H1 (cell line): ENCODE measurements around the gene AQP4. TPM values are rescaled to one million over a fixed set of nuclear protein-coding genes. Genes with fewer than 3 reads are reported as not detected.
A peak's percentile ranks its signal among the peaks of the same experiment; 100 is the strongest.

Experiments used
- CTCF ChIA-PET: fragments of 300-600 bp; sonication (Branson Sonifier 250); formaldehyde crosslinking; loops from one replicate; lab custom pipeline; 2021; ENCODE audit not compliant: partially characterized antibody; lab: Charles Lee
- POLR2A ChIA-PET: fragments of 300-600 bp; sonication (Branson Sonifier 250); formaldehyde crosslinking; loops from one replicate; lab custom pipeline; 2021; ENCODE audit warnings: inconsistent platforms; ENCODE audit not compliant: partially characterized antibody; lab: Charles Lee
- DNase-seq, 2 experiments: peaks; one replicate each; pipeline versions ENCODE4 v3.0.0 to v3.0.0-alpha.2; 2010 to 2022; ENCODE audit warnings: low spot score in 2 of 2, low read depth in 1 of 2, mixed read lengths in 1 of 2
- FAIRE-seq: peaks from 2 replicates; lab custom pipeline; 2011; peaks lifted over from hg19 to GRCh38; lab: Jason Lieb, UNC
- H2AFZ ChIP-seq: 2 replicates; pipeline ENCODE4 v1.8.1; 2012; ENCODE audit warnings: low read length, inconsistent platforms
- H2AK5ac ChIP-seq: 2 replicates; pipeline ENCODE4 v1.6.1; 2013; ENCODE audit warnings: low read depth, low read length
- H2BK120ac ChIP-seq: replicated peaks from 2 replicates; pipeline ENCODE3; 2013; ENCODE audit warnings: low read depth, low read length, inconsistent platforms
- H2BK12ac ChIP-seq: 2 replicates; pipeline ENCODE4 v1.6.1; 2013; ENCODE audit warnings: low read depth, low read length
- H2BK15ac ChIP-seq: 2 replicates; pipeline ENCODE4 v1.6.1; 2013; ENCODE audit warnings: low read length
- H2BK20ac ChIP-seq: 2 replicates; pipeline ENCODE4 v1.6.1; 2013; ENCODE audit warnings: low read length
- H2BK5ac ChIP-seq: 2 replicates; pipeline ENCODE4 v1.6.1; 2013; ENCODE audit warnings: low read depth, low read length
- H3K14ac ChIP-seq: 2 replicates; pipeline ENCODE4 v1.6.1; 2013; ENCODE audit warnings: inconsistent platforms; ENCODE audit not compliant: insufficient read length
- H3K18ac ChIP-seq: 2 replicates; pipeline ENCODE4 v1.6.1; 2013; ENCODE audit warnings: low read length; ENCODE audit errors: extremely low read depth
- H3K23ac ChIP-seq: 2 replicates; pipeline ENCODE4 v1.6.1; 2013; ENCODE audit warnings: inconsistent platforms; ENCODE audit not compliant: insufficient read length
- H3K23me2 ChIP-seq: 2 replicates; pipeline ENCODE4 v1.6.1; 2013; ENCODE audit warnings: low read depth, low read length
- H3K27ac ChIP-seq: 2 replicates; pipeline ENCODE4 v1.6.1; 2011; ENCODE audit warnings: low read depth, low read length, inconsistent platforms
- H3K27me3 ChIP-seq, 4 experiments: replicated peaks in 1 of 4; 1 replicate in 1 of 4; 2 replicates in 3 of 4; pipeline versions ENCODE4 v1.6.1 to v1.8.1; 2011 to 2013; ENCODE audit warnings: low read length in 3 of 4, mild to moderate bottlenecking in 3 of 4, inconsistent platforms in 2 of 4, mixed read lengths in 2 of 4, moderate library complexity in 1 of 4; ENCODE audit not compliant: control insufficient read depth in 3 of 4, insufficient read depth in 3 of 4; ENCODE audit errors: extremely low read depth in 1 of 4
- H3K36me3 ChIP-seq, 4 experiments: 2 replicates each; pipeline versions ENCODE4 v1.6.1 to v1.8.1; 2011 to 2013; ENCODE audit warnings: mild to moderate bottlenecking in 4 of 4, low read length in 3 of 4, moderate library complexity in 2 of 4, control low read depth in 1 of 4, inconsistent platforms in 1 of 4; ENCODE audit not compliant: insufficient read depth in 4 of 4, control insufficient read depth in 2 of 4
- H3K4ac ChIP-seq: replicated peaks from 2 replicates; pipeline ENCODE3; 2013; ENCODE audit warnings: low read length, low read depth, mixed read lengths, inconsistent platforms; ENCODE audit not compliant: insufficient read length
- H3K4me1 ChIP-seq, 4 experiments: replicated peaks in 1 of 4; 1 replicate in 1 of 4; 2 replicates in 3 of 4; pipeline versions ENCODE4 v1.6.1 to v1.8.1; 2011 to 2013; ENCODE audit warnings: low read length in 3 of 4, inconsistent platforms in 2 of 4, mixed read lengths in 1 of 4; ENCODE audit not compliant: insufficient read depth in 4 of 4, control insufficient read depth in 3 of 4
- H3K4me2 ChIP-seq, 2 experiments: 2 replicates each; pipeline versions ENCODE4 v1.6.1 to v1.8.1; 2011 to 2013; ENCODE audit warnings: low read depth in 2 of 2, low read length in 2 of 2, control low read depth in 1 of 2, inconsistent platforms in 1 of 2, mild to moderate bottlenecking in 1 of 2; ENCODE audit not compliant: insufficient read depth in 1 of 2
- H3K4me3 ChIP-seq, 4 experiments: fragments of 200-600, 300-600 bp in 1 of 4; sonication (generic), shearing (Covaris generic), sonication (Bioruptor Twin) in 1 of 4; 2 replicates each; pipeline versions ENCODE4 v1.5.1 to v1.8.1; 2011 to 2016; ENCODE audit warnings: low read length in 4 of 4, low read depth in 3 of 4, control low read depth in 2 of 4, inconsistent platforms in 2 of 4, mild to moderate bottlenecking in 2 of 4, mixed read lengths in 1 of 4, moderate library complexity in 1 of 4; ENCODE audit not compliant: insufficient read depth in 2 of 4; ENCODE audit errors: extremely low read depth in 1 of 4
- H3K56ac ChIP-seq: replicated peaks from 2 replicates; pipeline ENCODE3; 2013; ENCODE audit warnings: low read depth, mild to moderate bottlenecking, mixed read lengths, low read length, inconsistent platforms; ENCODE audit not compliant: insufficient read length
- H3K79me1 ChIP-seq: 2 replicates; pipeline ENCODE4 v1.6.1; 2013; ENCODE audit warnings: low read depth, low read length, control low read depth
- H3K79me2 ChIP-seq, 2 experiments: 2 replicates each; pipeline versions ENCODE4 v1.6.1 to v1.8.1; 2012 to 2013; ENCODE audit warnings: low read length in 2 of 2, mild to moderate bottlenecking in 2 of 2, inconsistent platforms in 1 of 2; ENCODE audit not compliant: insufficient read depth in 2 of 2, control insufficient read depth in 1 of 2
- H3K9ac ChIP-seq, 4 experiments: replicated peaks in 1 of 4; 1 replicate in 1 of 4; 2 replicates in 3 of 4; pipeline versions ENCODE4 v1.6.1 to v1.8.1; 2011 to 2013; ENCODE audit warnings: low read depth in 3 of 4, low read length in 3 of 4, control low read depth in 2 of 4, mild to moderate bottlenecking in 2 of 4, moderate library complexity in 2 of 4, inconsistent platforms in 1 of 4; ENCODE audit errors: extremely low read depth in 1 of 4
- H3K9me3 ChIP-seq, 2 experiments: 2 replicates each; pipeline versions ENCODE4 v1.6.1 to v1.8.1; 2012 to 2013; ENCODE audit warnings: mild to moderate bottlenecking in 2 of 2, moderate library complexity in 2 of 2, control low read depth in 1 of 2, inconsistent platforms in 1 of 2, low read depth in 1 of 2, low read length in 1 of 2, mixed read lengths in 1 of 2; ENCODE audit not compliant: insufficient read depth in 2 of 2
- H4K20me1 ChIP-seq, 2 experiments: replicated peaks in 1 of 2; 2 replicates each; pipeline versions ENCODE3 to v1.8.1; 2011 to 2013; ENCODE audit warnings: inconsistent platforms in 2 of 2, low read length in 2 of 2, mild to moderate bottlenecking in 1 of 2; ENCODE audit not compliant: insufficient read depth in 2 of 2, control insufficient read depth in 1 of 2
- H4K5ac ChIP-seq: 2 replicates; pipeline ENCODE4 v1.6.1; 2013; ENCODE audit warnings: low read length, low read depth, mixed read lengths, inconsistent platforms; ENCODE audit not compliant: insufficient read length
- H4K8ac ChIP-seq: 2 replicates; pipeline ENCODE4 v1.8.0; 2013; ENCODE audit warnings: mild to moderate bottlenecking, moderate library complexity, low read length, inconsistent platforms; ENCODE audit not compliant: insufficient read depth; ENCODE audit errors: extremely low read depth
- H4K91ac ChIP-seq: replicated peaks from 2 replicates; pipeline ENCODE3; 2013; ENCODE audit warnings: low read length, mixed read lengths, inconsistent platforms; ENCODE audit not compliant: insufficient read length
- CHD1 ChIP-seq: IDR thresholded peaks from 2 replicates; pipeline ENCODE4 v1.6.1; 2012; ENCODE audit warnings: low read depth, low read length, improper control_type of control experiment
- CREB1 ChIP-seq: IDR thresholded peaks from 2 replicates; pipeline ENCODE4 v1.6.1; 2012; ENCODE audit warnings: inconsistent platforms
- EGR1 ChIP-seq: IDR thresholded peaks from 2 replicates; pipeline ENCODE4 v1.6.1; 2011; ENCODE audit warnings: low read depth, low read length, borderline replicate concordance
- EP300 ChIP-seq, 2 experiments: IDR thresholded peaks; 1 replicate in 1 of 2; 2 replicates in 1 of 2; pipeline ENCODE4 v1.6.1; 2011 to 2012; ENCODE audit warnings: low read depth in 2 of 2, low read length in 2 of 2, mild to moderate bottlenecking in 2 of 2, borderline replicate concordance in 1 of 2, inconsistent platforms in 1 of 2, moderate library complexity in 1 of 2
- GTF2F1 ChIP-seq: IDR thresholded peaks from 2 replicates; pipeline ENCODE4 v1.6.1; 2012; ENCODE audit warnings: low read depth, low read length, improper control_type of control experiment, borderline replicate concordance
- JUN ChIP-seq: IDR thresholded peaks from 2 replicates; pipeline ENCODE4 v1.6.1; 2011; ENCODE audit warnings: low read depth, mild to moderate bottlenecking, improper control_type of control experiment, low read length
- RFX5 ChIP-seq: IDR thresholded peaks from 2 replicates; pipeline ENCODE4 v1.6.1; 2011; ENCODE audit warnings: low read depth, low read length, improper control_type of control experiment, borderline replicate concordance
- SIX5 ChIP-seq: IDR thresholded peaks from 2 replicates; pipeline ENCODE4 v1.6.1; 2011; ENCODE audit warnings: mild to moderate bottlenecking, low read depth, low read length
- SP1 ChIP-seq: IDR thresholded peaks from 2 replicates; pipeline ENCODE4 v1.6.1; 2011; ENCODE audit warnings: low read depth, low read length
- SRF ChIP-seq: IDR thresholded peaks from 2 replicates; pipeline ENCODE4 v1.6.1; 2011; ENCODE audit warnings: mild to moderate bottlenecking, low read depth, low read length, moderate library complexity
- WGBS, 2 experiments: shearing (Covaris generic) in 1 of 2; methylation state at CpG; one replicate each; pipeline versions ENCODE4 v1.1.6 to v1.1.7; 2013 to 2015; ENCODE audit warnings: low lambda C conversion rate in 2 of 2, mixed read lengths in 2 of 2, inconsistent platforms in 1 of 2, low coverage in 1 of 2, missing lambda C conversion rate in 1 of 2; ENCODE audit not compliant: insufficient replicate concordance in 2 of 2, insufficient coverage in 1 of 2, insufficient read length in 1 of 2; ENCODE audit errors: extremely low coverage in 1 of 2, missing lambda C conversion rate in 1 of 2; 5-methylcytosine and 5-hydroxymethylcytosine counted together
- polyA plus RNA-seq, 7 experiments: library from polyadenylated mRNA; depleted of rRNA in 3 of 7; stranded (reverse) in 5 of 7; unstranded in 2 of 7; fragments of >200 nt in 5 of 7; fragments of 200-250 nt in 2 of 7; gene quantifications; 1 replicate in 5 of 7; 2 replicates in 1 of 7; 4 replicates in 1 of 7; pipeline versions ENCODE4 v1.2.1 to v1.2.3, GENCODE V29; 2011 to 2013; ENCODE audit warnings: missing spikeins in 2 of 7, mixed read lengths in 2 of 7
- total RNA-seq: library from RNA; stranded (reverse); fragmentation: NEBNext Ultra II Directional; extraction: Animal tissue kit (Norgen Biotek cat#: 25700); gene quantifications from 2 replicates; pipeline ENCODE4 v1.2.1, GENCODE V29; 2021

The AQP4 gene
- total and polyA plus RNA-seq, 2 of the 8 experiments (the other 6 are each of a cell fraction or from before 2014, with no cell fraction given) = 2.2 to 2.8 TPM

- Histone ChIP-seq H3K23ac (no peak overlapping the region), H2BK5ac (no peak overlapping the region), H3K56ac (no peak overlapping the region), H4K8ac (peak overlapping the region; percentile 44; the same call in 1 of the 2 replicates), H2AK5ac (no peak overlapping the region), H3K79me2 (no peaks in the 10 kb centered on the region), H3K18ac (no peak overlapping the region), H2BK20ac (no peak overlapping the region), H4K5ac (no peak overlapping the region), H3K4me1 (no peaks in the 10 kb centered on the region), H3K79me1 (no peaks in the 10 kb centered on the region), H2AFZ (no peak overlapping the region), H4K20me1 (no peaks in the 10 kb centered on the region), H3K9ac (no peak overlapping the region), H2BK120ac (no peak overlapping the region), H3K9me3 (no peaks in the 10 kb centered on the region), H3K4ac (no peak overlapping the region), H2BK15ac (no peak overlapping the region), H3K23me2 (no peaks in the 10 kb centered on the region), H4K91ac (no peak overlapping the region), H3K27ac (no peak overlapping the region), H3K4me3 (no peak overlapping the region), H3K4me2 (no peak overlapping the region), H3K36me3 (no peaks in the 10 kb centered on the region), H3K14ac (no peak overlapping the region), H3K27me3 (no peaks in the 10 kb centered on the region), H2BK12ac (no peak overlapping the region)
- ChIA-PET POLR2A (no interaction called here), CTCF (interaction anchor here (1.0 to 1.1 kb wide), 2 partner anchors 9 to 15 kb away, joined by 3 read pairs; no protein-coding TSS in a partner anchor)
- no peak for FAIRE-seq
- no peak for DNase-seq
- WGBS, 2 experiments = 91% methylated on average over 11 of the region's 11 CpGs; no CpG with 5 or more reads in 1 of the 2 experiments
- TF ChIP-seq CREB1 = no peak
- no peak for TF ChIP-seq SIX5
- TF ChIP-seq RFX5 = no peak
- no peak for TF ChIP-seq CHD1
- TF ChIP-seq SP1 = no peak
- no peak for TF ChIP-seq SRF
- TF ChIP-seq EP300 (IDR thresholded peaks at IDR 0.05; ENCODE audit: borderline replicate concordance in 1 of 2, low read depth in 2 of 2, low read length in 2 of 2) = no peak
- no peak for TF ChIP-seq GTF2F1
- TF ChIP-seq JUN = no peak
- no peak for TF ChIP-seq EGR1
Observed at GRCh38 chr18:26832302-26832701, 33.2 kb downstream of the AQP4 start.
